CD4-positive, alpha-beta memory T cell (primary cell): ENCODE results near the gene ZNF136. TPM values are rescaled to one million over a fixed set of nuclear protein-coding genes. Genes with fewer than 3 reads are reported as not detected.
A peak's percentile ranks its signal among the peaks of the same experiment; 100 is the strongest.

Experiments used
- CTCF ChIA-PET: fragments of 350-600 bp; sonication (Branson Sonifier 250); formaldehyde crosslinking; loops from one replicate; lab custom pipeline; 2021; ENCODE audit warnings: inconsistent platforms; ENCODE audit not compliant: partially characterized antibody; lab: Charles Lee
- POLR2A ChIA-PET: fragments of 350-600 bp; sonication (Branson Sonifier 250); formaldehyde crosslinking; loops from one replicate; lab custom pipeline; 2021; ENCODE audit not compliant: partially characterized antibody; lab: Charles Lee
- DNase-seq, 5 donors: peaks; one replicate each; pipeline versions ENCODE4 v3.0.0 to v3.0.0-alpha.2; 2020 to 2022; ENCODE audit warnings: mixed read lengths in 1 of 5
- H3K27ac ChIP-seq: one replicate; pipeline ENCODE4 v1.7.0; 2013; ENCODE audit warnings: low read depth, low read length
- H3K27me3 ChIP-seq: 2 replicates; pipeline ENCODE4 v1.7.0; 2013; ENCODE audit warnings: mild to moderate bottlenecking, low read length, moderate library complexity; ENCODE audit not compliant: insufficient read depth
- H3K36me3 ChIP-seq: 2 replicates; pipeline ENCODE4 v1.7.0; 2013; ENCODE audit warnings: mild to moderate bottlenecking, low read length, moderate library complexity; ENCODE audit not compliant: insufficient read depth
- H3K4me1 ChIP-seq: 2 replicates; pipeline ENCODE4 v1.7.0; 2013; ENCODE audit warnings: mild to moderate bottlenecking, low read length, moderate library complexity; ENCODE audit not compliant: insufficient read depth
- H3K4me3 ChIP-seq, 2 donors: one replicate each; pipeline ENCODE4 v1.7.0; 2013; ENCODE audit warnings: low read length in 2 of 2, mild to moderate bottlenecking in 1 of 2
- H3K9me3 ChIP-seq, 2 donors: one replicate each; pipeline ENCODE4 v1.7.0; 2013; ENCODE audit warnings: low read length in 2 of 2, control low read depth in 1 of 2; ENCODE audit not compliant: control insufficient read depth in 1 of 2
- H3K27ac Mint-ChIP-seq, 7 donors: one replicate each; pipeline ENCODE4 v1.8.0; 2020 to 2021; ENCODE audit warnings: mixed read lengths in 7 of 7, mild to moderate bottlenecking in 6 of 7, inconsistent platforms in 3 of 7, moderate library complexity in 3 of 7
- H3K27me3 Mint-ChIP-seq, 2 donors: one replicate each; pipeline ENCODE4 v1.8.0; 2020 to 2021; ENCODE audit warnings: mixed read lengths in 2 of 2
- H3K36me3 Mint-ChIP-seq, 2 donors: one replicate each; pipeline ENCODE4 v1.8.0; 2020 to 2021; ENCODE audit warnings: mixed read lengths in 2 of 2, inconsistent platforms in 1 of 2, mild to moderate bottlenecking in 1 of 2
- H3K4me1 Mint-ChIP-seq, 4 donors: one replicate each; pipeline ENCODE4 v1.8.0; 2020 to 2021; ENCODE audit warnings: mixed read lengths in 4 of 4, mild to moderate bottlenecking in 1 of 4
- H3K4me3 Mint-ChIP-seq, 8 donors: one replicate each; pipeline ENCODE4 v1.8.0; 2020 to 2021; ENCODE audit warnings: mixed read lengths in 8 of 8, mild to moderate bottlenecking in 7 of 8, moderate library complexity in 6 of 8, inconsistent platforms in 3 of 8
- H3K9me3 Mint-ChIP-seq, 8 donors: one replicate each; pipeline ENCODE4 v1.8.0; 2020 to 2021; ENCODE audit warnings: mixed read lengths in 8 of 8, mild to moderate bottlenecking in 5 of 8, inconsistent platforms in 3 of 8, moderate library complexity in 1 of 8
- intact Hi-C: fragments of 100-400 bp; cut with micrococcal nuclease; formaldehyde crosslinking; loops from one replicate; pipeline ENCODE4 v1.15.1; 2023
- polyA plus RNA-seq, 2 donors: library from polyadenylated mRNA; unstranded; fragments of 300-500 nt; fragmentation: Illumina TruSeq; gene quantifications; one replicate each; pipeline ENCODE4 v1.2.3, GENCODE V29; 2021
- total RNA-seq, 2 experiments: library from RNA; stranded (reverse); gene quantifications; one replicate each; pipeline ENCODE4 v1.2.3, GENCODE V29; 2021

The ZNF136 gene
- total and polyA plus RNA-seq, 4 experiments from 2014 or later, result 17.0 to 32.8 (median 22.7) TPM

- Mint-ChIP-seq H3K36me3 (peaks cover 29 to 33% of the 10 kb centered on the region in 2 donors), H3K27ac (peak overlapping the region in 1 of 7 donors; percentile 57), H3K9me3 (peaks cover 0 to 85% (median 61%) of the 10 kb centered on the region in 8 donors), H3K4me1 (no peaks in the 10 kb centered on the region), H3K4me3 (no peak overlapping the region), H3K27me3 (no peaks in the 10 kb centered on the region)
- H3K27me3 ChIP-seq, result no peaks in the 10 kb centered on the region
- CTCF ChIA-PET, result no interaction called here
- H3K36me3 ChIP-seq, result no peaks in the 10 kb centered on the region
- H3K4me3 ChIP-seq, result no peak overlapping the region
- no peaks in the 10 kb centered on the region for H3K4me1 ChIP-seq
- POLR2A ChIA-PET, result no interaction called here
- H3K9me3 ChIP-seq, result peaks cover 0 to 23% of the 10 kb centered on the region in 2 donors
- no peak overlapping the region for H3K27ac ChIP-seq
- intact Hi-C loops, result no loop called here
- no peak for DNase-seq
Observed at GRCh38 chr19:12208221-12208620, 45.3 kb downstream of the ZNF136 start.

- POLR2A ChIA-PET, result no interaction called here
Observed at GRCh38 chr19:12217332-12217731, 54.4 kb downstream of the ZNF136 start.

GRCh38 chr19:12222980-12223630 is 60.2 kb downstream of the ZNF136 start:
- DNase-seq, result no peak
- Histone ChIP-seq H3K4me3 (no peak overlapping the region), H3K4me1 (no peaks in the 10 kb centered on the region), H3K27me3 (no peaks in the 10 kb centered on the region), H3K27ac (no peak overlapping the region), H3K9me3 (peaks cover 0 to 5% of the 10 kb centered on the region in 2 donors), H3K36me3 (no peaks in the 10 kb centered on the region)
- Mint-ChIP-seq H3K36me3 (peaks cover 34 to 37% of the 10 kb centered on the region in 2 donors), H3K9me3 (peaks cover 5 to 29% (median 22%) of the 10 kb centered on the region in 8 donors), H3K27ac (no peak overlapping the region), H3K27me3 (no peaks in the 10 kb centered on the region), H3K4me1 (no peaks in the 10 kb centered on the region), H3K4me3 (no peak overlapping the region)
- intact Hi-C loops, result no loop called here
- CTCF ChIA-PET, result no interaction called here
- POLR2A ChIA-PET, result no interaction called here

More at GRCh38 chr19:12217332-12217731, 54.4 kb downstream of the ZNF136 start:
- H3K27me3 Mint-ChIP-seq, result no peaks in the 10 kb centered on the region
- H3K9me3 ChIP-seq, result peaks cover 0 to 5% of the 10 kb centered on the region in 2 donors
- intact Hi-C loops, result no loop called here
- H3K4me3 ChIP-seq, result no peak overlapping the region
- H3K36me3 Mint-ChIP-seq, result peaks cover 44 to 47% of the 10 kb centered on the region in 2 donors
- peaks cover 0 to 1% (median 0%) of the 10 kb centered on the region in 4 donors for H3K4me1 Mint-ChIP-seq
- no peaks in the 10 kb centered on the region for H3K36me3 ChIP-seq
- no peak overlapping the region for H3K4me3 Mint-ChIP-seq
- no peak for DNase-seq
- H3K27me3 ChIP-seq, result no peaks in the 10 kb centered on the region
- CTCF ChIA-PET, result no interaction called here
- peaks cover 10 to 80% (median 67%) of the 10 kb centered on the region in 8 donors for H3K9me3 Mint-ChIP-seq
- H3K4me1 ChIP-seq, result no peaks in the 10 kb centered on the region
- no peak overlapping the region for H3K27ac Mint-ChIP-seq
- no peak overlapping the region for H3K27ac ChIP-seq

DNA sequence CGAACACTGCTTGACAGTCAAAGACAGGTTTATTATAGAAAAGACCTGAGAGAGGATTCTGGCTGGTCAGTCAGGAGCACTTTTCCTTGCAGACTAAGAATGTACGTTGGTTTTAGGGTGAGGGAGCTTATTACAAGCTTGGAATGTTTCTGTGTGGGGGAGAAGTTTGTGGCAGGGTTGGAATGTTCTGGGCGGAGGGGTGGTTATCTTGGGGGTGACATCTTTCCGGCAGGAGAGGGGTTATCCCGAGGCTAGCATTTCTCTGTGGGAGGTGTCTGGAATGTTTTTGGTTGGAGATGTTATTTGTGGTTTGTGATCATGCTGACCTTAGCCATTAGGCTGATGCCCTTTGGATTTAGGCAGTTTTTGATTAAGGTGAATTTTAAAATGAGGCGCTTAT is 61.8 kb downstream of the ZNF136 start:
- Histone ChIP-seq H3K4me3 (no peak overlapping the region), H3K4me1 (no peaks in the 10 kb centered on the region), H3K27ac (no peak overlapping the region), H3K36me3 (no peaks in the 10 kb centered on the region), H3K27me3 (no peaks in the 10 kb centered on the region), H3K9me3 (no peaks in the 10 kb centered on the region)
- Mint-ChIP-seq H3K9me3 (peaks cover 0 to 18% (median 7%) of the 10 kb centered on the region in 8 donors), H3K36me3 (peaks cover 31 to 34% of the 10 kb centered on the region in 2 donors), H3K27me3 (no peaks in the 10 kb centered on the region), H3K4me3 (no peak overlapping the region), H3K27ac (no peak overlapping the region), H3K4me1 (no peaks in the 10 kb centered on the region)
- ChIA-PET CTCF (no interaction called here), POLR2A (no interaction called here)
- peak in 1 of 5 donors; percentile 29 for DNase-seq
- intact Hi-C loops, result no loop called here

GRCh38 chr19:12229990-12230389 is 67.1 kb downstream of the ZNF136 start:
- no peaks in the 10 kb centered on the region for H3K9me3 ChIP-seq
- H3K4me1 ChIP-seq, result no peaks in the 10 kb centered on the region
- ChIA-PET POLR2A (no interaction called here), CTCF (no interaction called here)
- Mint-ChIP-seq H3K9me3 (peaks cover 0 to 49% (median 25%) of the 10 kb centered on the region in 8 donors), H3K27me3 (no peaks in the 10 kb centered on the region), H3K27ac (peak overlapping the region in 1 of 7 donors; percentile 61), H3K4me1 (peaks cover 0 to 5% (median 0%) of the 10 kb centered on the region in 4 donors), H3K36me3 (peaks cover 60 to 67% of the 10 kb centered on the region in 2 donors), H3K4me3 (no peak overlapping the region)
- H3K4me3 ChIP-seq, result no peak overlapping the region
- intact Hi-C loops, result no loop called here
- H3K27ac ChIP-seq, result no peak overlapping the region
- no peaks in the 10 kb centered on the region for H3K27me3 ChIP-seq
- H3K36me3 ChIP-seq, result no peaks in the 10 kb centered on the region
- no peak for DNase-seq

DNA sequence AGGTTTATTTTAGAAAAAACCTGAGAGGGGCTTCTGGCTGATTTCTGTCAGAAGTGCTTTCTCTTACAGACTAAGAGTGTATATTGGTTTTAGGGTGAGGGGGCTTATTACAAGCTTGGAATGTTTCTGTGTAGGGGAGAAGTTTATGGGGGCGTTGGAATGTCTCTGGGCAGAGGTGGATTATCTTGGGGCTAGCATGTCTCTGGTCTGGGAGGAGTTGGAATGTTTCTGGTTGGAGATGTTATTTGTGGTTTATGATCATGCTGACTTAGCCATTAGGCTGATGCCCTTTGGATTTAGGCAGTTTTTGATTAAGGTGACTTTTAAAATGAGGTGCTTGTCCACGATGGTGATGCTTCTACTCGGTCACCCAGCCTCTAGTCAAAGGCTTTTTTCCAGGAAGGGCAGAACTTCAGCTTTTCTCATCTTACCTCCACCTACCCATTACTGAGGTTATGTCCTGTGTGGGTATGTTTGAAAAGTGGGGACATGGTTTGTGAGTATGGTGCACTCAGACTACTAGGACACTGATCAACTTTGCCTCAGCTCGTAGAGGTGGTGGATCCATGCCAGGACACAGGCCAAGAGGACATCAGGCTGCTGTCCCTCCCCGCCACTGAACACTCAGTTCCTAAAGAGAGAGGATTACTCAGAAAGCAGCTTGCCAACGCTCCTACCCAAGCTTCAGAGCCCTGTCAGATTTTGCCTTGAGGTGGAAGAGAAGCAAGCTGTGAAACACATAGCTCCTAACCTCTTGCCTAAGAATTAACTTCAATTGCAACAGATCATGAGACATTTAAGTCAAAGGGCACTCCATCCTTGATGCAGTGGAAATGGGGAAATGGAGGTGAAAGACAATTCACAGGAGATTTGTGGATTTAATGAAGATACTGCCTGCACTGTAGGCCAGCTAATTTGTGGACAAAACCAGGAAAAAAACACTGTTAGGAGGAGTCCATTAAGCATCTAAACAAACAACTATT is 68.1 kb downstream of the ZNF136 start:
- Histone ChIP-seq H3K27me3 (no peaks in the 10 kb centered on the region), H3K4me3 (no peak overlapping the region), H3K4me1 (no peaks in the 10 kb centered on the region), H3K9me3 (no peaks in the 10 kb centered on the region), H3K27ac (no peak overlapping the region), H3K36me3 (no peaks in the 10 kb centered on the region)
- peaks cover 54 to 62% of the 10 kb centered on the region in 2 donors for H3K36me3 Mint-ChIP-seq
- no peak overlapping the region for H3K4me3 Mint-ChIP-seq
- H3K27ac Mint-ChIP-seq, result peak overlapping the region in 1 of 7 donors; percentile 62
- H3K4me1 Mint-ChIP-seq, result peaks cover 0 to 5% (median 0%) of the 10 kb centered on the region in 4 donors
- H3K9me3 Mint-ChIP-seq, result peaks cover 0 to 51% (median 30%) of the 10 kb centered on the region in 8 donors
- DNase-seq, result no peak
- CTCF ChIA-PET, result no interaction called here
- H3K27me3 Mint-ChIP-seq, result no peaks in the 10 kb centered on the region
- intact Hi-C loops, result no loop called here
- POLR2A ChIA-PET, result interaction anchor here (0.8 kb wide), 1 partner anchor 103 kb away, joined by 3 read pairs; no protein-coding TSS in a partner anchor

DNA sequence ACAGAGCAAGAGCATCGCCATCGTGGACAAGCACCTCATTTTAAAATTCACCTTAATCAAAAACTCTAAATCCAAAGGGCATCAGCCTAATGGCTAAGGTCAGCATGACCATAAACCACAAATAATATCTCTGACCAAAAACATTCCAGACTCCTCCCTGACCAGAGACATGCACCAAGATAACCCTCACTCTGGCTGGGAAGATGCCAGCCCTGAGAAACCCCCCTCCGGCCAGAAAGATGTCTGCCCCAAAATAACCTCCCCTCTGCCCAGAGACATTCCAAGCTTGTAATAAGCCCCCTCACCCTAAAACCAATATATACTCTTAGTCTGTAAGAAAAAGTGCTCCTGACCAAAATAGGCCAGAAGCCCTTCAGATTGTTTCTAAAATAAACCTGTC is 70.1 kb downstream of the ZNF136 start:
- intact Hi-C loops, result no loop called here
- H3K36me3 ChIP-seq, result no peaks in the 10 kb centered on the region
- POLR2A ChIA-PET, result no interaction called here

More for the DNA sequence above, 70.1 kb downstream of the ZNF136 start:
- Histone ChIP-seq H3K27ac (no peak overlapping the region), H3K27me3 (no peaks in the 10 kb centered on the region), H3K9me3 (no peaks in the 10 kb centered on the region), H3K4me3 (no peak overlapping the region), H3K4me1 (no peaks in the 10 kb centered on the region)
- Mint-ChIP-seq H3K36me3 (peaks cover 56 to 67% of the 10 kb centered on the region in 2 donors), H3K27me3 (no peaks in the 10 kb centered on the region), H3K4me1 (peaks cover 0 to 5% (median 0%) of the 10 kb centered on the region in 4 donors), H3K4me3 (no peak overlapping the region), H3K9me3 (peaks cover 0 to 55% (median 32%) of the 10 kb centered on the region in 8 donors), H3K27ac (no peak overlapping the region)
- no peak for DNase-seq
- CTCF ChIA-PET, result no interaction called here
